H1 (cell line): ENCODE results near the gene ARSB. TPM values are rescaled to one million over a fixed set of nuclear protein-coding genes. Genes with fewer than 3 reads are reported as not detected.

ENCODE experiments used
- CTCF ChIA-PET: fragments of 300-600 bp; sonication (Branson Sonifier 250); formaldehyde crosslinking; loops from one replicate; lab custom pipeline; 2021; ENCODE audit not compliant: partially characterized antibody; lab: Charles Lee
- POLR2A ChIA-PET: fragments of 300-600 bp; sonication (Branson Sonifier 250); formaldehyde crosslinking; loops from one replicate; lab custom pipeline; 2021; ENCODE audit warnings: inconsistent platforms; ENCODE audit not compliant: partially characterized antibody; lab: Charles Lee
- DNase-seq, 2 experiments: peaks; one replicate each; pipeline versions ENCODE4 v3.0.0 to v3.0.0-alpha.2; 2010 to 2022; ENCODE audit warnings: low spot score in 2 of 2, low read depth in 1 of 2, mixed read lengths in 1 of 2
- FAIRE-seq: peaks from 2 replicates; lab custom pipeline; 2011; peaks lifted over from hg19 to GRCh38; lab: Jason Lieb, UNC
- H2AFZ ChIP-seq: 2 replicates; pipeline ENCODE4 v1.8.1; 2012; ENCODE audit warnings: low read length, inconsistent platforms
- H2AK5ac ChIP-seq: 2 replicates; pipeline ENCODE4 v1.6.1; 2013; ENCODE audit warnings: low read depth, low read length
- H2BK120ac ChIP-seq: replicated peaks from 2 replicates; pipeline ENCODE3; 2013; ENCODE audit warnings: low read depth, low read length, inconsistent platforms
- H2BK12ac ChIP-seq: 2 replicates; pipeline ENCODE4 v1.6.1; 2013; ENCODE audit warnings: low read depth, low read length
- H2BK15ac ChIP-seq: 2 replicates; pipeline ENCODE4 v1.6.1; 2013; ENCODE audit warnings: low read length
- H2BK20ac ChIP-seq: 2 replicates; pipeline ENCODE4 v1.6.1; 2013; ENCODE audit warnings: low read length
- H2BK5ac ChIP-seq: 2 replicates; pipeline ENCODE4 v1.6.1; 2013; ENCODE audit warnings: low read depth, low read length
- H3K14ac ChIP-seq: 2 replicates; pipeline ENCODE4 v1.6.1; 2013; ENCODE audit warnings: inconsistent platforms; ENCODE audit not compliant: insufficient read length
- H3K18ac ChIP-seq: 2 replicates; pipeline ENCODE4 v1.6.1; 2013; ENCODE audit warnings: low read length; ENCODE audit errors: extremely low read depth
- H3K23ac ChIP-seq: 2 replicates; pipeline ENCODE4 v1.6.1; 2013; ENCODE audit warnings: inconsistent platforms; ENCODE audit not compliant: insufficient read length
- H3K23me2 ChIP-seq: 2 replicates; pipeline ENCODE4 v1.6.1; 2013; ENCODE audit warnings: low read depth, low read length
- H3K27ac ChIP-seq: 2 replicates; pipeline ENCODE4 v1.6.1; 2011; ENCODE audit warnings: low read depth, low read length, inconsistent platforms
- H3K27me3 ChIP-seq, 4 experiments: replicated peaks in 1 of 4; 1 replicate in 1 of 4; 2 replicates in 3 of 4; pipeline versions ENCODE4 v1.6.1 to v1.8.1; 2011 to 2013; ENCODE audit warnings: low read length in 3 of 4, mild to moderate bottlenecking in 3 of 4, inconsistent platforms in 2 of 4, mixed read lengths in 2 of 4, moderate library complexity in 1 of 4; ENCODE audit not compliant: control insufficient read depth in 3 of 4, insufficient read depth in 3 of 4; ENCODE audit errors: extremely low read depth in 1 of 4
- H3K36me3 ChIP-seq, 4 experiments: 2 replicates each; pipeline versions ENCODE4 v1.6.1 to v1.8.1; 2011 to 2013; ENCODE audit warnings: mild to moderate bottlenecking in 4 of 4, low read length in 3 of 4, moderate library complexity in 2 of 4, control low read depth in 1 of 4, inconsistent platforms in 1 of 4; ENCODE audit not compliant: insufficient read depth in 4 of 4, control insufficient read depth in 2 of 4
- H3K4ac ChIP-seq: replicated peaks from 2 replicates; pipeline ENCODE3; 2013; ENCODE audit warnings: low read length, low read depth, mixed read lengths, inconsistent platforms; ENCODE audit not compliant: insufficient read length
- H3K4me1 ChIP-seq, 4 experiments: replicated peaks in 1 of 4; 1 replicate in 1 of 4; 2 replicates in 3 of 4; pipeline versions ENCODE4 v1.6.1 to v1.8.1; 2011 to 2013; ENCODE audit warnings: low read length in 3 of 4, inconsistent platforms in 2 of 4, mixed read lengths in 1 of 4; ENCODE audit not compliant: insufficient read depth in 4 of 4, control insufficient read depth in 3 of 4
- H3K4me2 ChIP-seq, 2 experiments: 2 replicates each; pipeline versions ENCODE4 v1.6.1 to v1.8.1; 2011 to 2013; ENCODE audit warnings: low read depth in 2 of 2, low read length in 2 of 2, control low read depth in 1 of 2, inconsistent platforms in 1 of 2, mild to moderate bottlenecking in 1 of 2; ENCODE audit not compliant: insufficient read depth in 1 of 2
- H3K4me3 ChIP-seq, 4 experiments: fragments of 200-600, 300-600 bp in 1 of 4; sonication (generic), shearing (Covaris generic), sonication (Bioruptor Twin) in 1 of 4; 2 replicates each; pipeline versions ENCODE4 v1.5.1 to v1.8.1; 2011 to 2016; ENCODE audit warnings: low read length in 4 of 4, low read depth in 3 of 4, control low read depth in 2 of 4, inconsistent platforms in 2 of 4, mild to moderate bottlenecking in 2 of 4, mixed read lengths in 1 of 4, moderate library complexity in 1 of 4; ENCODE audit not compliant: insufficient read depth in 2 of 4; ENCODE audit errors: extremely low read depth in 1 of 4
- H3K56ac ChIP-seq: replicated peaks from 2 replicates; pipeline ENCODE3; 2013; ENCODE audit warnings: low read depth, mild to moderate bottlenecking, mixed read lengths, low read length, inconsistent platforms; ENCODE audit not compliant: insufficient read length
- H3K79me1 ChIP-seq: 2 replicates; pipeline ENCODE4 v1.6.1; 2013; ENCODE audit warnings: low read depth, low read length, control low read depth
- H3K79me2 ChIP-seq, 2 experiments: 2 replicates each; pipeline versions ENCODE4 v1.6.1 to v1.8.1; 2012 to 2013; ENCODE audit warnings: low read length in 2 of 2, mild to moderate bottlenecking in 2 of 2, inconsistent platforms in 1 of 2; ENCODE audit not compliant: insufficient read depth in 2 of 2, control insufficient read depth in 1 of 2
- H3K9ac ChIP-seq, 4 experiments: replicated peaks in 1 of 4; 1 replicate in 1 of 4; 2 replicates in 3 of 4; pipeline versions ENCODE4 v1.6.1 to v1.8.1; 2011 to 2013; ENCODE audit warnings: low read depth in 3 of 4, low read length in 3 of 4, control low read depth in 2 of 4, mild to moderate bottlenecking in 2 of 4, moderate library complexity in 2 of 4, inconsistent platforms in 1 of 4; ENCODE audit errors: extremely low read depth in 1 of 4
- H3K9me3 ChIP-seq, 2 experiments: 2 replicates each; pipeline versions ENCODE4 v1.6.1 to v1.8.1; 2012 to 2013; ENCODE audit warnings: mild to moderate bottlenecking in 2 of 2, moderate library complexity in 2 of 2, control low read depth in 1 of 2, inconsistent platforms in 1 of 2, low read depth in 1 of 2, low read length in 1 of 2, mixed read lengths in 1 of 2; ENCODE audit not compliant: insufficient read depth in 2 of 2
- H4K20me1 ChIP-seq, 2 experiments: replicated peaks in 1 of 2; 2 replicates each; pipeline versions ENCODE3 to v1.8.1; 2011 to 2013; ENCODE audit warnings: inconsistent platforms in 2 of 2, low read length in 2 of 2, mild to moderate bottlenecking in 1 of 2; ENCODE audit not compliant: insufficient read depth in 2 of 2, control insufficient read depth in 1 of 2
- H4K5ac ChIP-seq: 2 replicates; pipeline ENCODE4 v1.6.1; 2013; ENCODE audit warnings: low read length, low read depth, mixed read lengths, inconsistent platforms; ENCODE audit not compliant: insufficient read length
- H4K8ac ChIP-seq: 2 replicates; pipeline ENCODE4 v1.8.0; 2013; ENCODE audit warnings: mild to moderate bottlenecking, moderate library complexity, low read length, inconsistent platforms; ENCODE audit not compliant: insufficient read depth; ENCODE audit errors: extremely low read depth
- H4K91ac ChIP-seq: replicated peaks from 2 replicates; pipeline ENCODE3; 2013; ENCODE audit warnings: low read length, mixed read lengths, inconsistent platforms; ENCODE audit not compliant: insufficient read length
- BCL11A ChIP-seq, 2 experiments: IDR thresholded peaks; one replicate each; pipeline ENCODE4 v1.6.1; 2011; ENCODE audit warnings: low read depth in 2 of 2, low read length in 2 of 2, mild to moderate bottlenecking in 2 of 2
- CBX8 ChIP-seq: fragments of 300-800, 300-1000 bp; sonication (generic); IDR thresholded peaks from 2 replicates; pipeline ENCODE4 v1.7.1; 2016; ENCODE audit warnings: low read depth, low read length, borderline replicate concordance
- CREB1 ChIP-seq: IDR thresholded peaks from 2 replicates; pipeline ENCODE4 v1.6.1; 2012; ENCODE audit warnings: inconsistent platforms
- GTF2F1 ChIP-seq: IDR thresholded peaks from 2 replicates; pipeline ENCODE4 v1.6.1; 2012; ENCODE audit warnings: low read depth, low read length, improper control_type of control experiment, borderline replicate concordance
- KDM4A ChIP-seq: IDR thresholded peaks from one replicate; pipeline ENCODE4 v1.7.1; 2012; ENCODE audit warnings: low read depth, mild to moderate bottlenecking, moderate library complexity, low read length, inconsistent platforms; ENCODE audit not compliant: severe bottlenecking
- RXRA ChIP-seq: IDR thresholded peaks from 2 replicates; pipeline ENCODE4 v1.6.1; 2011; ENCODE audit warnings: low read depth, mild to moderate bottlenecking, low read length, moderate library complexity; ENCODE audit not compliant: insufficient read depth
- SP1 ChIP-seq: IDR thresholded peaks from 2 replicates; pipeline ENCODE4 v1.6.1; 2011; ENCODE audit warnings: low read depth, low read length
- SRF ChIP-seq: IDR thresholded peaks from 2 replicates; pipeline ENCODE4 v1.6.1; 2011; ENCODE audit warnings: mild to moderate bottlenecking, low read depth, low read length, moderate library complexity
- SUZ12 ChIP-seq: fragments of 200-600 bp; sonication (generic); IDR thresholded peaks from 2 replicates; pipeline ENCODE4 v1.6.1; 2012; ENCODE audit warnings: mild to moderate bottlenecking, inconsistent platforms, low read length, moderate library complexity, mixed read lengths
- TAF7 ChIP-seq: optimal IDR thresholded peaks from 2 replicates; pipeline ENCODE3; 2011; ENCODE audit warnings: low read depth, mild to moderate bottlenecking, inconsistent platforms, low read length, moderate library complexity, borderline replicate concordance
- ZNF274 ChIP-seq: IDR thresholded peaks from 2 replicates; pipeline ENCODE4 v1.7.0; 2012; ENCODE audit warnings: low read length, borderline replicate concordance; ENCODE audit errors: extremely low read depth
- WGBS, 2 experiments: shearing (Covaris generic) in 1 of 2; methylation state at CpG; one replicate each; pipeline versions ENCODE4 v1.1.6 to v1.1.7; 2013 to 2015; ENCODE audit warnings: low lambda C conversion rate in 2 of 2, mixed read lengths in 2 of 2, inconsistent platforms in 1 of 2, low coverage in 1 of 2, missing lambda C conversion rate in 1 of 2; ENCODE audit not compliant: insufficient replicate concordance in 2 of 2, insufficient coverage in 1 of 2, insufficient read length in 1 of 2; ENCODE audit errors: extremely low coverage in 1 of 2, missing lambda C conversion rate in 1 of 2; 5-methylcytosine and 5-hydroxymethylcytosine counted together
- polyA plus RNA-seq, 7 experiments: library from polyadenylated mRNA; depleted of rRNA in 3 of 7; stranded (reverse) in 5 of 7; unstranded in 2 of 7; fragments of >200 nt in 5 of 7; fragments of 200-250 nt in 2 of 7; gene quantifications; 1 replicate in 5 of 7; 2 replicates in 1 of 7; 4 replicates in 1 of 7; pipeline versions ENCODE4 v1.2.1 to v1.2.3, GENCODE V29; 2011 to 2013; ENCODE audit warnings: missing spikeins in 2 of 7, mixed read lengths in 2 of 7
- total RNA-seq: library from RNA; stranded (reverse); fragmentation: NEBNext Ultra II Directional; extraction: Animal tissue kit (Norgen Biotek cat#: 25700); gene quantifications from 2 replicates; pipeline ENCODE4 v1.2.1, GENCODE V29; 2021
- TF ChIP-seq, protein P1 (sequence below): IDR thresholded peaks from 2 replicates; pipeline ENCODE4 v1.6.1; 2012; ENCODE audit warnings: low read length, inconsistent platforms
- TF ChIP-seq, protein P2 (sequence below): IDR thresholded peaks from 2 replicates; pipeline ENCODE4 v1.6.1; 2011; ENCODE audit warnings: low read depth, mild to moderate bottlenecking, low read length; ENCODE audit not compliant: insufficient read depth

ARSB gene
- total and polyA plus RNA-seq, 2 of the 8 experiments (the other 6 are each of a cell fraction or from before 2014, with no cell fraction given): 6.4 to 13.9 TPM

DNA sequence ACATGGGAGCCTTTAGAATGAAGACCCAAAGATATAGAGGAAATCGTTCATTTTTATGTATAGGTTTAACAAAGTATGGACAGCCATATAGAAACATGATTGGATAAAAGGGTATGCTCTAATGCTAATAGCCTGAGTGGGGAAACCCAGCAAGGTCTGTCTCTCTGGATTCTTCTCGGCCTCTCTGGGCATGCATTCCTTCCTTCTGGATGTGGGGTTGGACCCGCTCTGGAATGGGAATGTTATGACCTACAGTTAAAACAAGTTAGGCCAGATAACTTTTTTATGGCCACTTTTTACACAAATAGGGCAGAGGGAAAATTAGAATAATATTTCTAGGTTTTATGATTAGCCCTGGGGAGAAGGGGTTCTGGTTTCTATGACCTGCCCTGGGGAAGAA lies 103.2 kb downstream of the ARSB start:
- H2BK120ac ChIP-seq: no peak overlapping the region
- no peak overlapping the region for H4K8ac ChIP-seq
- no peaks in the 10 kb centered on the region for H3K27me3 ChIP-seq
- H3K79me2 ChIP-seq: no peaks in the 10 kb centered on the region
- H2BK20ac ChIP-seq: no peak overlapping the region
- H3K4ac ChIP-seq: no peak overlapping the region
- H2AK5ac ChIP-seq: no peak overlapping the region
- WGBS, 2 experiments: 68% methylated on average over 3 of the region's 3 CpGs; no CpG with 5 or more reads in 1 of the 2 experiments
- CTCF ChIA-PET: interaction anchor here (0.6 kb wide), 1 partner anchor 54 kb away, joined by 3 read pairs; no protein-coding TSS in a partner anchor
- no peaks in the 10 kb centered on the region for H3K9me3 ChIP-seq
- no peak overlapping the region for H2BK12ac ChIP-seq
- H3K14ac ChIP-seq: no peak overlapping the region
- no peak overlapping the region for H4K91ac ChIP-seq
- H3K4me2 ChIP-seq: no peak overlapping the region
- no peak overlapping the region for H3K23ac ChIP-seq
- DNase-seq (no peak), FAIRE-seq (no peak)
- H3K4me1 ChIP-seq: peaks cover 0 to 3% (median 1%) of the 10 kb centered on the region in 4 experiments; a peak in 1 of 7 replicates
- no peak overlapping the region for H3K4me3 ChIP-seq
- H2AFZ ChIP-seq: no peak overlapping the region
- no peak overlapping the region for H2BK15ac ChIP-seq
- H3K18ac ChIP-seq: no peak overlapping the region
- no peak overlapping the region for H2BK5ac ChIP-seq
- H3K79me1 ChIP-seq: no peaks in the 10 kb centered on the region
- H4K5ac ChIP-seq: no peak overlapping the region
- H3K27ac ChIP-seq: no peak overlapping the region
- H3K9ac ChIP-seq: no peak overlapping the region
- H4K20me1 ChIP-seq: no peaks in the 10 kb centered on the region
- H3K36me3 ChIP-seq: no peaks in the 10 kb centered on the region
- no peaks in the 10 kb centered on the region for H3K23me2 ChIP-seq
- H3K56ac ChIP-seq: no peak overlapping the region
- POLR2A ChIA-PET: no interaction called here
- no peak for TF ChIP-seq BCL11A (IDR thresholded peaks at IDR 0.05; ENCODE audit: low read depth in 2 of 2, low read length in 2 of 2)
- TF ChIP-seq GTF2F1: no peak
- no peak for TF ChIP-seq ZNF274
- TF ChIP-seq, protein P1, sequence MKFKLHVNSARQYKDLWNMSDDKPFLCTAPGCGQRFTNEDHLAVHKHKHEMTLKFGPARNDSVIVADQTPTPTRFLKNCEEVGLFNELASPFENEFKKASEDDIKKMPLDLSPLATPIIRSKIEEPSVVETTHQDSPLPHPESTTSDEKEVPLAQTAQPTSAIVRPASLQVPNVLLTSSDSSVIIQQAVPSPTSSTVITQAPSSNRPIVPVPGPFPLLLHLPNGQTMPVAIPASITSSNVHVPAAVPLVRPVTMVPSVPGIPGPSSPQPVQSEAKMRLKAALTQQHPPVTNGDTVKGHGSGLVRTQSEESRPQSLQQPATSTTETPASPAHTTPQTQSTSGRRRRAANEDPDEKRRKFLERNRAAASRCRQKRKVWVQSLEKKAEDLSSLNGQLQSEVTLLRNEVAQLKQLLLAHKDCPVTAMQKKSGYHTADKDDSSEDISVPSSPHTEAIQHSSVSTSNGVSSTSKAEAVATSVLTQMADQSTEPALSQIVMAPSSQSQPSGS: no peak
- TF ChIP-seq SRF: no peak
- TF ChIP-seq SUZ12: no peak
- TF ChIP-seq, protein P2, sequence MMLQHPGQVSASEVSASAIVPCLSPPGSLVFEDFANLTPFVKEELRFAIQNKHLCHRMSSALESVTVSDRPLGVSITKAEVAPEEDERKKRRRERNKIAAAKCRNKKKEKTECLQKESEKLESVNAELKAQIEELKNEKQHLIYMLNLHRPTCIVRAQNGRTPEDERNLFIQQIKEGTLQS: no peak
- no peak for TF ChIP-seq CBX8
- no peak for TF ChIP-seq SP1
- no peak for TF ChIP-seq CREB1
- no peak for TF ChIP-seq TAF7
- no peak for TF ChIP-seq RXRA
- no peak for TF ChIP-seq KDM4A
